NCI-H1092 (cell line): Measurements from ENCODE around the gene SDHAF4.
"Not testable (repeated sequence)": the region's sequence is repeated elsewhere in the genome, so short reads cannot be mapped to it uniquely, and the experiment has no call there.

Source experiments
- DNase-seq: peaks from one replicate; lab custom pipeline; 2025; lab: John Stamatoyannopoulos, UW

SDHAF4 gene

DNA sequence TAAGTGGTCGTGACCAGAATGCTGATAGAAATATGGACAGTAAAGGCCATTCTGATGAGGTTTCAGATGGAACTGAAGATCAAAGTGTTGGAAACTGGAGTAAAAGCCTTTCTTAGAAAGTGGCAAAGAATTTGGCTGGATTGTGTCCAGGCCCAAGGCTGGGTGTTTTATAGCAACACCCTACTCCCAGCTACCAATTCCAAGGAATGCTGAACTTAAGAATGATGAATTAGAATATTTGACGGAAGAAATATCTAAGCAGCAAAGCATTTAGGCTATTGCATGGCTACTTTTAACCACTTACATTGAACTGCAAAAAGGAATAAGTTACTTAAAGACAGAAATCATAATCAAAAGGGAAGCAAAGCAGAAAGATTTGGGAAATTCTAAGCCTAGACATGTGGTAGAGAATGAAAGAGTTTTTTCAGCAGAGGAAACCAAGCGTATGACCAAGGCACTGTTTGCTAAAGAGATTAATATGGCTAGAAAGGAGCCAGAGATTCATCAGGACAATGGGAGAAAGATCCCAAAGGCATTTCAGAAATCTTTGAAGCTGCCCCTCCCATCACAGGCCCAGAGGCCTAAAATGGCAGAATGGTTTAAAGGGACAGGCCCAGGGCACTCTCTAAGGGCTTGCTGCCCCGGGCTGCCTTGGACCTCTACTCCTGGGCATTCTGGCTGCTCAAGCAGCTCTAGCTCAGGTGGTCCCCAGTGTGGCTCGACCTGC is 25.8 kb downstream of the SDHAF4 start:
- no peak for DNase-seq

DNA sequence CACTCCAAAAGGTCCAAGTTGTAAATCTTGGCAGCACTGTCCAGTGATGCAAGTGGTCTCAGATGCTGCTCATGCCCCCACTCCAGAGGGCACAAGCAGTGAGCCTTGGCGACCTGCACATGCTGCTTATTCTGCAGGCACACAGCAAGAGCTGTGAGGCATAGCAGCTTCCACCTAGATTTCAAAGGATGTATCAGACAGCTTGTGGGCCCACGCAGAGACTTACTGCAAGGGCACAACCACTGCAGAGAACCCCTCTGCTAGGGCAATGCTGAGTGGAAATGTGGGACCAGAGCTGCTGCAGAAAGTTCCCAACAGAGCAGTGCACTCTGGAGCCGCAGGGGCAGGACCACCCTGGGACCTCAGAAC is 26.4 kb downstream of the SDHAF4 start:
- DNase-seq = no peak

DNA sequence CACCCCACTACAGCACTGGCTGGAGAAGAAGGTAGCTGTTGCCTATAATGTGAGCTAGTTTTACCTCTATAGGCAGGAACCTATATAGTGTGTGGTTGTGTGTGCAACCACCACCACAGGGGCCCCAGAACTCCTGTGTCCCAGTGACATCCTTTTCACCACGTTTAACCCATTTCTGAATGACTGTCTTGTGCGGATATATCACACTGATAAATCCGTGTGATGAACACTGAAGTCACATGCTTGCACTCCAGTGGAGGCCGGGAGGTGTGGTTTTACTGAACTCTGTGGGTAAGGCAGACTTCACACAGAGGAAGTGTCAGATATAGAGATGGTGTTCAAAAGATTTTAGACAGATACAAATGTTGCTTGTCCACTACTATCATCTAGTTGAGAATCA is 32.5 kb downstream of the SDHAF4 start:
- DNase-seq = no peak

DNA sequence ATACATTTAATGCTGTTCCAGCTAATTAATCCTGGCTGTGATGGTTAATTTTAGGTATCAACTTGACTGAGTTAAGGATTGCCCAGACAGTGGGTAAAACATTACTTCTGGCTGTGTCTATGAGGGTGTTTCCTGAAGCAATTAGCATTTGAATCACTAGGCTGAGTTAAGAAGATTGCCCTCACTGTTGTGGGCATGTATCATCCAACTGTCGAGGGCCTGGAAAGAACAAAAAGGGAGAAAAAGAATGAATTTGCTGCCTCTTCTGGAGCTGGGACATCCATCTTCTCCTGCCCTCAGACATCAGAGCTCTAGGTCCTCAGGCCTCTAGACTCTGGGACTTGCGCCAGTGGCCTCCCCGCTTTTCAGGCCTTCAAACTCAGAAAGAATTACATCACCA is 34.3 kb downstream of the SDHAF4 start:
- DNase-seq = no peak

DNA sequence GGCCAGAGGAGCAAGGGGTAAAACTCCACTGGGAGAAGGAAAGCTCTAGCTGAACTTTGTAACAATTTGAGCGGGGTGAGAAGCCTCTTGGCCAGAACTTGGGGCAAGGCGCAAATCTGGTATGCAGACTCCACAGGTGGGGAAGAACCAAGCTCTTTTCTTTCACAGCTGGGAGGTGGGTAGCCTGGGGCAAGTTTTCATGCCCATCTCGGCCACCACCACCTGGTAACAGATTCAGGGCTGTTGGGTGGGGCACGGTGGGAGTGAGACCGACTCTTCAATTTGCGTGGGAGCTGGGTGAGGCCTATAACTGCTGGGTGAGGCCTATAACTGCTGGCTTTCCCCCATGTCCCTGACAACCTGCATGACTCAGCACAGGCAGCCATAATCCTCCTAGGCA is 37.5 kb downstream of the SDHAF4 start:
- DNase-seq = no peak

DNA sequence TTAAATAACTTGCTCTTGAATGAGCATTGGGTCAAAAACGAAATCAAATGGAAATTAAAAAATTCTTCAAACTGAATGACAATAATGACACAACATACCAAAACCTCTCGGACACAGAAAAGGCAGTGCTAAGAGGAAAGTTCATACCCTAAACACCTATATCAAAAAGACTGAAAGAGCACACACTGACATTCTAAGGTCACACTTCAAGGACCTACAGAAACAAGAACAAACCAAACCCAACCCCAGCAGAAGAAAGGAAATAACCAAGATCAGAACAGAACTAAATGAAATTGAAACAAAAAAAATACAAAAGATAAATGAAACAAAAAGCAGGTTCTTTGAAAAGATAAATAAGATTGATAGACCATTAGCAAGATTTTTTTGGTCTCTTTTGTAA is 40.6 kb downstream of the SDHAF4 start:
- not testable (repeated sequence) for DNase-seq

DNA sequence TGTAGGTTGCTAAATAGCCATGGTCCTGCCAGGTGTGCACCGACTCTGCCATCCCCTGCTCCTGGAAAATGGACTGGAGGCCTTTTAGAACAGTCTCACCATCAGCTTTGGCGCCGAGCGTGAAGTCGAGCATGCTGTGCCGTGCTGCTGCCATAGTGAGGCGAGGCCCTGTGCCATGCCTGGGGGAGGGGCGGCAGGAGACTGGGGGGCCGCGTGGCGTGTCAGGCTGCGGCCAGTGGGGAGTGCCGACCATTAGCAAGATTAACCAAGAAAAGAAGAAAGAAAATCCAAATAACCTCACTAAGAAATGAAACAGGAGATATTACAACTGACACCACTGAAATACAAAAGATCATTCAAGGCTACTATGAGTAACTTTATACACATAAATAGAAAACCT is 42.5 kb downstream of the SDHAF4 start:
- DNase-seq = not testable (repeated sequence)

DNA sequence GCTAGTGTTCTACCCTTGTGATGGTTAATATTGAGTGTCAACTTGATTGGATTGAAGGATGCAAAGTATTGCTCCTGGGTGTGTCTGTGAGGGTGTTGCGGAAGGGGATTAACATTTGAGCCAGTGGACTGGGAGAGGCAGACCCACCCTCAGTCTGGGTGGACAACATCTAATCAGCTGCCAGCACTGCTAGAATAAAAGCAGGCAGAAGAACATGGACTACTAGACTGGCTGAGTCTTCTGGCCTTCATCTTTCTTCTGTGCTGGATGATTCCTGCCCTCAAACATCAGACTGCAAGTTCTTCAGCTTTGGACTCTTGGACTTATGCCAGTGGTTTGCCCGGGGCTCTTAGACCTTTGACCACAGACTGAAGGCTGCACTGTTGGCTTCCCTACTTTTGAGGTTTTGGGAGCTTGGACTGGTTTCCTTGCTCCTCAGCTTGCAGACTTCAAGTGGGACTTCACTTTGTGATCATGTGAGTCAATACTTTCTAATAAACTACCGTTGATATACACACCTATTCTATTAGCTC is 50.1 kb downstream of the SDHAF4 start:
- DNase-seq = no peak

DNA sequence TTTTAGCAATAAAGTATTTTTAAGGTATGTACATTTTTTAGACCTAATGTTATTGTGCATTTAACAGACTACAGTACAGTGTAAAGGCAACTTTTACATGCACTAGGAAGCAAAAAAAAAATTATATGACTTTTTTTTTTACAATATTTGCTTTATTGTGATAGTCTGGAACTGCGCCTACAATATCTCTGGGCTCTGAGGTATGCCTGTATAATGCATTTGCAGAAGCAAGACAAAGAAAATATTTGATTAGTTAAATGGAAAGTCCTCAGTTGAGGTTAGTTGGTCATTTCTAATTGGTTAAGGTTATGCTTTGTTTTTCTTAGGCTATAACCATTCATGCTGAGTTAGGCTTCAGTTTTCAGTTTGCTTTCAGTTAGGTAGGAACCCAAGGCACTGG is 54.0 kb downstream of the SDHAF4 start:
- no peak for DNase-seq

DNA sequence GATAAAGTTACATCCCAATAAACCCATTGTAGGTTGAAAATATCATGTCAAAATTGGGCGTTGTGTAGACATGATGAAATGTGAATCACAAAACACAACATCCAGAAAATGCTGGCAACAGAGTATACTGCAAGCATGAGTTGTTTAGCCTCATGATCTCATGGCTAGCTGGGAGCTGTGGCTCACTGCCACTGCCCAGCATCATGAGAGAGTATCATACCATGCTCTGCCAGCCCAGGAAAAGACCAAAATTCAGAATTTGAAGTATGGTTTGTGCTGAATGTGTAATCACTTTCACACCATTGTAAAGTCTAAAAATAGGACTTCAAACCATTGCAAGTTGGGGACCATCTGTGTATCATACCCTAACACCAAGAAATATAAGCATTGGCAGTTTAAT is 55.7 kb downstream of the SDHAF4 start:
- DNase-seq = no peak

DNA sequence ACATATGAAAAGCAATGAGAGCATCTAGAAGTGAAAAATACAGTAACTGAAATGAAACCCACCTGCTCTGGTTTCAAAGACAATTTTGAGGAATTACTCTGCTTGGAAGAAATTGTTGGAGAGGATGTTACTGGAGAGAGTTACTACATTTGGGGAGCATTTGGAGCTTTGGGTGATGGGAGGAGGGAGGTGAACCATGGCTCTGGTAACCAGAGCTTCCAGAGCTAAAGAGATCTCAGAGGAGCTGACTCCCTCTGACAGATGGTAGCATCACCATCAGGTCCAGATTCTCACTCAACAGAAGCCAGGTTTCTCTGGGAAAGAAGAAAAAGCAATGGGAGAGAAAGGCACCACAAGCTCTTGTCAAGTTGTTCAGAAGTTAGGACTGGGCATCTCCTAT is 58.7 kb downstream of the SDHAF4 start:
- no peak for DNase-seq

DNA sequence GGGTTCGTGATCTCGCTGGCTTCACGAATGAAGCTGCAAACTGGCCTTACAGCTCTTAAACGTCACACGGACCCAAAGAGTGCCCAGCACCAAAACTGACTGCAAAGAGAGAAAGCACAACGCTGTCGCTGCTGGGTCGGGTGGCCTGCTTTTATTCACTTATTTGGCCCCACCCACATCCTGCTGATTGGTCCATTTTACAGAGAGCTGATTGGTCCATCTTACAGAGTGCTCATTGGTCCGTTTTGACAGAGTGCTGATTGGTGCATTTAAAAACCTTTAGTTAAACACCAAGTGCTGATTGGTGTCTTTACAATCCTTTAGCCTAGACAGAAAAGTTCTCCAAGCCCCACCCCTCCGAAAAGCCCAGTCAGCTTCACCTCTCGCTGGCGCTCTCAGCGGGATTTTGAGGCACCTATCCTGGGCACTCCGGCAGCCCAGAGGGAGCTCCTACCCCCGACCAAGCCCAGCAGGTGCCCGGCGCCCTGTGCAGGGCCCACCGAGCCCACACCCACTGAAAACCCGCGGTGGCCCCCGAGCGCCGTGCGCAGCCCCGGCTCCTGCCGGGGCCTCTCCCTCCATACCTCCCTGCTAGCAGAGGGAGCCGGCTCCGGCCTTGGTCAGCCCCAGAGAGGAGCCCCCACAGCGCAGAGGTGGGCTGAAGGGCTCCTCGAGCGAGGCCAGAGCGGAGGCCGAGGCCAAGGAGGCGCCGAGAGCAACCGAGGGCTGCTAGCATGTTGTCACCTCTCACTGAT is 60.9 kb downstream of the SDHAF4 start:
- DNase-seq = no peak

DNA sequence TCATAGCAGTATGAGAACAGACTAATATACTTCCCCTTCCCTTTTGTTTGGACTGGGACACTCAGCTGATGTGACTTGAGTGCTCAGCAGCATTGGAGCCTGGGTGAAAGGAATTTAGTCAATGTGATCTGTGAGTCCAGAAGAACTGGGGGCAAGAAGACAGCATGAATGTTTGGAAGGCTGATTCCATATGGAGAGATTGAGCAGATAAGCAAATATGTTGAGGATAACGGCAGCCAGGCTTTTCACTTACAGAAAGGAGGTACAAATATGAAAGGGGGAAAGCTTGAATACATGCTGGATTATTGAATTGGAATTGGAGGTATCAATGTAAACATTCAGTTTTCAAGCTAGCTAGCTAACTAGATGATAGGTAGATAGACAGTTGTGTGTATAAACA is 63.2 kb downstream of the SDHAF4 start:
- no peak for DNase-seq

DNA sequence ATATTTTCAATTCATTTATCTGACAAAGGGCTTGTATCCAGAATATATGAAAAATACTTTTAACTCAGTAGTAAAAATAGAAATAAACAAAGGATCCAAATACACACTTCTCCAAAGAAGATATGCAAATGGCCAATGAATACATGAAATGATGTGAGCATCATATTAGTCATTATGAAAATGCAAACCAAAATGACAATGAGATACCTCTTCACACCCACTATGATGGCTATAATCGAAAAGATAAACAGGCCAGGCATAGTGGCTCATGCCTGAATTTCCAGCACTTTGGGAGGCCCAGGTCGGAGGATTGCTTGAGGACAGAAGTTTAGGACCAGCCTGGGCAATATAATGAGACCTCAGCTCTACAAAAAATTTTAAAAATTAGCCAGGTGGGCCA is 67.1 kb downstream of the SDHAF4 start:
- no peak for DNase-seq

DNA sequence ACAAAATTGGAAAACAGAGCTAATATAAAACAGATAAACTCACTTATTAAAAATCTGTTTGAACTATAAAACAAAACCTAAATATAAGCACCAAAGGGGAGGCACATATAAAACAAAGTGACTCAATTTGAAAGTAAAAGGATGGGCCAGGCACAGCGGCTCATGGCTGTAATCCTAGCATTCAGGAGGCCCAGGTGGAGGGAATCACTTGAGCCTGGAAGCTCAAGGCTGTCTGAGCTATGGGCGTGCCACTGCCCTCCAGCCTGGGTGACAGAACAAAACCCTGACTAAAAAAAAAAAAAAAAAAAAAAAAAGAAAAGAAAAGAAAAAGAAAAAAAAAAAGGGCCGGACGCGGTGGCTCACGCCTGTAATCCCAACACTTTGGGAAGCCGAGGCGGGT is 69.9 kb downstream of the SDHAF4 start:
- no peak for DNase-seq

DNA sequence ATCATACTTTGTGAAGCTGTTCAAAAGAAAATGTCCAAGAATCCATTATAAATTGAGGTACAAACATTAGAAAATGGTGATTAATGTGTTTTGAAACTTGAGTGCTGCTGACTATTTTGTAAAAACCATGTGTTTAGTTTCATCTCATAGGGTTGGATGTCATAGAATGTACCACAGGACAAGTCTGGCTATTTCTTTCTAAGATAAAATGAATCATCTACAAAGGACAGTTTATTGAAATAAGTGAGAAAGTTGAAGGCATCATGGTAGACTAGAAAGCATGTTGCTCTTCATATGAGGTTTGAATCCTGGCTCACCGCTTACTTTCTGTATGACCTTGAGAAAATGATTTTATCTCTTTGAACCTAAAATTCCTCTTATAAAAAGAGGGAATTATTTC is 71.7 kb downstream of the SDHAF4 start:
- no peak for DNase-seq
